LoVo (cell line): Measurements from ENCODE around the gene ZNF804B.
"Not testable (repeated sequence)": the region's sequence is repeated elsewhere in the genome, so short reads cannot be mapped to it uniquely, and the experiment has no call there.

Experiments
- DNase-seq: peaks from one replicate; pipeline ENCODE4 v3.0.0-alpha.2; 2016; ENCODE audit warnings: low spot score

ZNF804B gene

GRCh38 chr7:89094269-89094668 lies 334.8 kb downstream of the ZNF804B start:
- no peak for DNase-seq

- DNase-seq, result no peak
These were observed 344.1 kb downstream of the ZNF804B start for GRCh38 chr7:89103564-89103963.

GRCh38 chr7:89104748-89105685 lies 345.5 kb downstream of the ZNF804B start:
- DNase-seq, result no peak

GRCh38 chr7:89123871-89124270 lies 364.4 kb downstream of the ZNF804B start:
- no peak for DNase-seq

- no peak for DNase-seq
These were observed 370.3 kb downstream of the ZNF804B start for GRCh38 chr7:89129600-89130375.

GRCh38 chr7:89133357-89133756 lies 373.9 kb downstream of the ZNF804B start:
- no peak for DNase-seq

GRCh38 chr7:89133819-89134218 lies 374.3 kb downstream of the ZNF804B start:
- DNase-seq, result no peak

- DNase-seq, result no peak
These were observed 386.3 kb downstream of the ZNF804B start for GRCh38 chr7:89145801-89146200.

- no peak for DNase-seq
These were observed 400.6 kb downstream of the ZNF804B start for GRCh38 chr7:89160107-89160506.

- DNase-seq, result no peak
These were observed 405.9 kb downstream of the ZNF804B start for GRCh38 chr7:89165421-89165820.

GRCh38 chr7:89170628-89171027 lies 411.1 kb downstream of the ZNF804B start:
- DNase-seq, result no peak

GRCh38 chr7:89182116-89182515 lies 422.6 kb downstream of the ZNF804B start:
- no peak for DNase-seq

- DNase-seq, result no peak
These were observed 424.2 kb downstream of the ZNF804B start for GRCh38 chr7:89183712-89184111.

- no peak for DNase-seq
These were observed 441.3 kb downstream of the ZNF804B start for GRCh38 chr7:89200758-89201157.

- no peak for DNase-seq
These were observed 464.4 kb downstream of the ZNF804B start for GRCh38 chr7:89223900-89224395.

GRCh38 chr7:89228688-89229171 lies 469.2 kb downstream of the ZNF804B start:
- not testable (repeated sequence) for DNase-seq

- DNase-seq, result no peak
These were observed 478.7 kb downstream of the ZNF804B start for GRCh38 chr7:89238156-89238555.

- DNase-seq, result no peak
These were observed 486.7 kb downstream of the ZNF804B start for GRCh38 chr7:89246196-89246595.

- no peak for DNase-seq
These were observed 487.7 kb downstream of the ZNF804B start for GRCh38 chr7:89247207-89247606.

GRCh38 chr7:89259085-89259484 lies 499.6 kb downstream of the ZNF804B start:
- DNase-seq, result no peak

- DNase-seq, result no peak
These were observed 504.6 kb downstream of the ZNF804B start for GRCh38 chr7:89264126-89264525.

- DNase-seq, result no peak
These were observed 506.1 kb downstream of the ZNF804B start for GRCh38 chr7:89265631-89266030.

- no peak for DNase-seq
These were observed 523.8 kb downstream of the ZNF804B start for GRCh38 chr7:89283302-89283701.
